Trophoblast cell (in vitro differentiated cells and primary cell): ENCODE data around the gene AIMP1.

ENCODE experiments used
- DNase-seq, 2 donors: peaks; one replicate each; pipeline ENCODE4 v3.0.0-alpha.2; 2016
- H2AFZ ChIP-seq: 2 replicates; pipeline ENCODE4 v1.6.1; 2013; ENCODE audit warnings: low read length, moderate library complexity, mild to moderate bottlenecking; ENCODE audit not compliant: insufficient read depth, poor library complexity
- H2AK5ac ChIP-seq: 2 replicates; pipeline ENCODE4 v1.6.1; 2013; ENCODE audit warnings: mild to moderate bottlenecking, low read length
- H2BK120ac ChIP-seq: 2 replicates; pipeline ENCODE4 v1.6.1; 2013; ENCODE audit warnings: low read length, mild to moderate bottlenecking, moderate library complexity; ENCODE audit not compliant: insufficient read depth, poor library complexity
- H2BK12ac ChIP-seq: 2 replicates; pipeline ENCODE4 v1.6.1; 2013; ENCODE audit warnings: mild to moderate bottlenecking, low read length, moderate library complexity
- H2BK5ac ChIP-seq: 2 replicates; pipeline ENCODE4 v1.6.1; 2013; ENCODE audit warnings: low read length, low read depth, moderate library complexity, mild to moderate bottlenecking; ENCODE audit not compliant: poor library complexity
- H3K14ac ChIP-seq: 2 replicates; pipeline ENCODE4 v1.6.1; 2013; ENCODE audit warnings: mild to moderate bottlenecking, low read length
- H3K18ac ChIP-seq: 2 replicates; pipeline ENCODE4 v1.6.1; 2013; ENCODE audit warnings: mild to moderate bottlenecking, low read length
- H3K23ac ChIP-seq: 2 replicates; pipeline ENCODE4 v1.6.1; 2013; ENCODE audit warnings: low read length
- H3K27ac ChIP-seq: 2 replicates; pipeline ENCODE4 v1.5.1; 2013; ENCODE audit warnings: low read depth, mild to moderate bottlenecking, inconsistent platforms, low read length, moderate library complexity
- H3K27me3 ChIP-seq: 2 replicates; pipeline ENCODE4 v1.6.1; 2013; ENCODE audit warnings: inconsistent platforms, mild to moderate bottlenecking, low read length, moderate library complexity; ENCODE audit not compliant: insufficient read depth
- H3K36me3 ChIP-seq, 2 experiments: 1 replicate in 1 of 2; 2 replicates in 1 of 2; pipeline ENCODE4 v1.6.1; 2013; ENCODE audit warnings: low read length in 2 of 2, mild to moderate bottlenecking in 2 of 2, moderate library complexity in 1 of 2; ENCODE audit not compliant: insufficient read depth in 2 of 2, control insufficient read depth in 1 of 2
- H3K4ac ChIP-seq: 2 replicates; pipeline ENCODE4 v1.6.1; 2013; ENCODE audit warnings: low read depth, mild to moderate bottlenecking, low read length, moderate library complexity
- H3K4me1 ChIP-seq, 2 experiments: 1 replicate in 1 of 2; 2 replicates in 1 of 2; pipeline ENCODE4 v1.6.1; 2013; ENCODE audit warnings: low read length in 2 of 2, mild to moderate bottlenecking in 2 of 2, moderate library complexity in 1 of 2; ENCODE audit not compliant: insufficient read depth in 2 of 2, control insufficient read depth in 1 of 2
- H3K4me2 ChIP-seq: 2 replicates; pipeline ENCODE4 v1.6.1; 2013; ENCODE audit warnings: inconsistent platforms, mild to moderate bottlenecking, low read length, moderate library complexity
- H3K4me3 ChIP-seq: 2 replicates; pipeline ENCODE4 v1.5.1; 2013; ENCODE audit warnings: mild to moderate bottlenecking, low read depth, low read length, inconsistent platforms
- H3K79me1 ChIP-seq: one replicate; pipeline ENCODE4 v1.6.1; 2013; ENCODE audit warnings: low read length
- H3K79me2 ChIP-seq: 2 replicates; pipeline ENCODE4 v1.6.1; 2013; ENCODE audit warnings: low read length, mild to moderate bottlenecking; ENCODE audit not compliant: control insufficient read depth, insufficient read depth, poor library complexity
- H3K9ac ChIP-seq: 2 replicates; pipeline ENCODE4 v1.6.1; 2013; ENCODE audit warnings: mild to moderate bottlenecking, low read length
- H3K9me3 ChIP-seq: 2 replicates; pipeline ENCODE4 v1.6.1; 2013; ENCODE audit warnings: low read depth, mild to moderate bottlenecking, control low read depth, inconsistent platforms, low read length; ENCODE audit not compliant: insufficient read depth
- H4K12ac ChIP-seq: 2 replicates; pipeline ENCODE4 v1.6.1; 2013; ENCODE audit warnings: low read depth, mild to moderate bottlenecking, low read length, moderate library complexity
- H4K8ac ChIP-seq: 2 replicates; pipeline ENCODE4 v1.6.1; 2013; ENCODE audit warnings: low read depth, mild to moderate bottlenecking, low read length, moderate library complexity
- H4K91ac ChIP-seq: one replicate; pipeline ENCODE4 v1.6.1; 2013; ENCODE audit warnings: low read depth, mild to moderate bottlenecking, low read length, moderate library complexity
- WGBS: extraction: QIAGEN DNeasy Blood & Tissue Kit; methylation state at CpG from one replicate; pipeline ENCODE4 v1.1.7; 2013; ENCODE audit warnings: missing lambda C conversion rate; ENCODE audit not compliant: insufficient read length, insufficient coverage; ENCODE audit errors: extremely low coverage; 5-methylcytosine and 5-hydroxymethylcytosine counted together

AIMP1 gene

GRCh38 chr4:106353786-106354185 lies 37.4 kb downstream of the AIMP1 start:
- Histone ChIP-seq H3K79me2 (no peaks in the 10 kb centered on the region), H3K4me3 (no peak overlapping the region), H2BK12ac (no peak overlapping the region), H4K8ac (no peak overlapping the region), H3K4ac (no peak overlapping the region), H3K23ac (no peak overlapping the region), H4K12ac (no peak overlapping the region), H2AFZ (no peak overlapping the region), H4K91ac (no peak overlapping the region), H3K18ac (no peak overlapping the region), H3K79me1 (no peaks in the 10 kb centered on the region), H3K4me2 (no peak overlapping the region), H2BK5ac (no peak overlapping the region), H2AK5ac (no peak overlapping the region), H3K4me1 (no peaks in the 10 kb centered on the region), H3K27me3 (no peaks in the 10 kb centered on the region), H3K14ac (no peak overlapping the region), H3K27ac (no peak overlapping the region), H2BK120ac (no peak overlapping the region), H3K9ac (no peak overlapping the region), H3K36me3 (no peaks in the 10 kb centered on the region), H3K9me3 (no peaks in the 10 kb centered on the region)
- no peak for DNase-seq
- WGBS, result no CpG with 5 or more reads among the region's 1 CpG

GRCh38 chr4:106355193-106355592 lies 38.8 kb downstream of the AIMP1 start:
- Histone ChIP-seq H3K9ac (no peak overlapping the region), H3K27ac (no peak overlapping the region), H3K18ac (no peak overlapping the region), H2BK120ac (no peak overlapping the region), H4K12ac (no peak overlapping the region), H2BK5ac (no peak overlapping the region), H3K79me2 (no peaks in the 10 kb centered on the region), H4K8ac (no peak overlapping the region), H2AK5ac (no peak overlapping the region), H3K4ac (no peak overlapping the region), H3K36me3 (no peaks in the 10 kb centered on the region), H3K27me3 (no peaks in the 10 kb centered on the region), H3K4me1 (no peaks in the 10 kb centered on the region), H3K23ac (no peak overlapping the region), H3K4me2 (no peak overlapping the region), H3K4me3 (no peak overlapping the region), H3K9me3 (no peaks in the 10 kb centered on the region), H4K91ac (no peak overlapping the region), H2BK12ac (no peak overlapping the region), H2AFZ (no peak overlapping the region), H3K14ac (no peak overlapping the region), H3K79me1 (no peaks in the 10 kb centered on the region)
- no CpG with 5 or more reads among the region's 4 CpGs for WGBS
- no peak for DNase-seq

DNA sequence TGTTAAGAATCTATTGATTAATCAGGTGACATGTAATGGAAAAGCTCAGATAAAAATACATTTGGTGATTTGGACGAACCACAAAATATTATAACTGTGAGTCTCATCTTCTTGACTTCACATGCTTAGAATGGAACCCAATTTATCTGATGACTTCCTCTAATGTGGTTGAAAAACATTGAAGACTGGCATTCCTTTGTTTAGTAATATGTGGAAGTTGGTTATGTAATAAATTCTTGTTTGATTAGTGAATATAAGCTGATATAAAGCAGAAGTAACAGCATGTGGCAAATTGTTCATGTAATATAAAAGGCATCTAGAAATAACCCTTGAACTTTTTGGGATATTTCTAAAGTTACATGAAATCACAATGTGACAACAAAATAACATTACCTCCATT lies 42.5 kb downstream of the AIMP1 start:
- H2AK5ac ChIP-seq, result no peak overlapping the region
- no CpG with 5 or more reads among the region's 1 CpG for WGBS

GRCh38 chr4:106362086-106362825 lies 45.9 kb downstream of the AIMP1 start:
- Histone ChIP-seq H2AK5ac (no peak overlapping the region), H3K23ac (no peak overlapping the region), H3K18ac (no peak overlapping the region), H2AFZ (no peak overlapping the region), H3K4me3 (no peak overlapping the region), H3K9me3 (no peaks in the 10 kb centered on the region), H3K14ac (no peak overlapping the region), H3K36me3 (no peaks in the 10 kb centered on the region), H3K4me1 (no peaks in the 10 kb centered on the region), H2BK120ac (no peak overlapping the region), H3K4ac (no peak overlapping the region), H3K4me2 (no peak overlapping the region), H3K79me1 (no peaks in the 10 kb centered on the region), H3K27ac (no peak overlapping the region), H2BK12ac (no peak overlapping the region), H4K8ac (no peak overlapping the region), H2BK5ac (no peak overlapping the region), H3K27me3 (no peaks in the 10 kb centered on the region), H4K91ac (no peak overlapping the region), H3K79me2 (no peaks in the 10 kb centered on the region), H4K12ac (no peak overlapping the region), H3K9ac (no peak overlapping the region)
- no CpG with 5 or more reads among the region's 3 CpGs for WGBS
- DNase-seq, result no peak

More for the DNA sequence above, 42.5 kb downstream of the AIMP1 start:
- Histone ChIP-seq H4K91ac (no peak overlapping the region), H2BK12ac (no peak overlapping the region), H3K4me1 (no peaks in the 10 kb centered on the region), H3K36me3 (no peaks in the 10 kb centered on the region), H2BK120ac (no peak overlapping the region), H3K23ac (no peak overlapping the region), H3K27ac (no peak overlapping the region), H3K27me3 (no peaks in the 10 kb centered on the region), H3K9ac (no peak overlapping the region), H4K8ac (no peak overlapping the region), H2BK5ac (no peak overlapping the region), H3K4me3 (no peak overlapping the region), H3K4me2 (no peak overlapping the region), H3K4ac (no peak overlapping the region), H3K18ac (no peak overlapping the region), H3K79me2 (no peaks in the 10 kb centered on the region), H3K14ac (no peak overlapping the region), H2AFZ (no peak overlapping the region), H3K79me1 (no peaks in the 10 kb centered on the region), H3K9me3 (no peaks in the 10 kb centered on the region), H4K12ac (no peak overlapping the region)
- DNase-seq, result no peak
